Kidney (tissue), 14 donors: ENCODE results near the gene HS3ST6. TPM values are rescaled to one million over a fixed set of nuclear protein-coding genes. Genes with fewer than 3 reads are reported as not detected.

ENCODE experiments used
- DNase-seq, 5 donors: peaks; one replicate each; pipeline ENCODE4 v3.0.0-alpha.2; 2013 to 2020
- FAIRE-seq: peaks from 2 replicates; lab custom pipeline; 2012; peaks lifted over from hg19 to GRCh38; lab: Jason Lieb, UNC
- H3K27ac ChIP-seq, 2 donors: one replicate each; pipeline ENCODE4 v1.7.0; 2013; ENCODE audit warnings: low read depth in 2 of 2, low read length in 2 of 2, inconsistent platforms in 1 of 2
- H3K27me3 ChIP-seq: one replicate; pipeline ENCODE4 v1.7.1; 2013; ENCODE audit warnings: low read length, inconsistent platforms; ENCODE audit not compliant: control insufficient read depth, insufficient read depth
- H3K36me3 ChIP-seq, 3 donors: one replicate each; pipeline versions ENCODE4 v1.7.0 to v1.7.1; 2013; ENCODE audit warnings: low read length in 3 of 3, control low read depth in 1 of 3, inconsistent platforms in 1 of 3; ENCODE audit not compliant: insufficient read depth in 3 of 3, control insufficient read depth in 2 of 3
- H3K4me1 ChIP-seq, 3 donors: one replicate each; pipeline versions ENCODE4 v1.7.0 to v1.7.1; 2013; ENCODE audit warnings: low read length in 3 of 3, inconsistent platforms in 1 of 3, low read depth in 1 of 3; ENCODE audit not compliant: control insufficient read depth in 2 of 3, insufficient read depth in 2 of 3
- H3K4me3 ChIP-seq, 3 donors: one replicate each; pipeline versions ENCODE4 v1.7.0 to v1.8.1; 2013; ENCODE audit warnings: low read length in 3 of 3, control low read depth in 1 of 3, inconsistent platforms in 1 of 3
- H3K9ac ChIP-seq, 3 donors: one replicate each; pipeline versions ENCODE4 v1.7.0 to v1.7.1; 2013; ENCODE audit warnings: low read length in 3 of 3, control low read depth in 1 of 3, inconsistent platforms in 1 of 3
- H3K9me3 ChIP-seq, 3 donors: one replicate each; pipeline versions ENCODE4 v1.7.0 to v1.7.1; 2013; ENCODE audit warnings: low read length in 3 of 3, control low read depth in 1 of 3, inconsistent platforms in 1 of 3; ENCODE audit not compliant: control insufficient read depth in 2 of 3, insufficient read depth in 1 of 3
- intact Hi-C: fragments of 100-400 bp; cut with DNase I; formaldehyde crosslinking; loops from one replicate; pipeline ENCODE4 v1.11.1; 2022
- polyA plus RNA-seq: library from polyadenylated mRNA; stranded (reverse); fragments of 350-450 nt; fragmentation: Illumina TruSeq; extraction: RNeasy Lipid Tissue Mini Kit (QIAGEN cat#74804); gene quantifications from one replicate; pipeline ENCODE4 v1.2.3, GENCODE V29; 2014; ENCODE audit warnings: low read depth, low replicate concordance; ENCODE audit not compliant: insufficient read depth
- total RNA-seq: library from RNA; stranded (reverse); fragmentation: NEBNext Ultra II Directional; extraction: Animal tissue kit (Norgen Biotek cat#: 25700); gene quantifications from one replicate; pipeline ENCODE4 v1.2.1, GENCODE V29; 2021
- TF ChIP-seq, protein P1 (sequence below): IDR thresholded peaks from 3 replicates; pipeline ENCODE4 v1.5.1; 2012; ENCODE audit warnings: mild to moderate bottlenecking, moderate library complexity, borderline replicate concordance; ENCODE audit not compliant: insufficient read depth; ENCODE audit errors: extremely low read depth
- donor health status: control.
- donor health status: control.
- donor health status: control.
- donor health status: control.
- donor health status: control.
- donor health status: DM: yes; HTN: yes; CAD: no.
- donor health status: Normal renal cell carcinoma (clear cell type).

HS3ST6 gene
- total and polyA plus RNA-seq, 2 donors from 2014 or later: 0.19 to 0.73 TPM

DNA sequence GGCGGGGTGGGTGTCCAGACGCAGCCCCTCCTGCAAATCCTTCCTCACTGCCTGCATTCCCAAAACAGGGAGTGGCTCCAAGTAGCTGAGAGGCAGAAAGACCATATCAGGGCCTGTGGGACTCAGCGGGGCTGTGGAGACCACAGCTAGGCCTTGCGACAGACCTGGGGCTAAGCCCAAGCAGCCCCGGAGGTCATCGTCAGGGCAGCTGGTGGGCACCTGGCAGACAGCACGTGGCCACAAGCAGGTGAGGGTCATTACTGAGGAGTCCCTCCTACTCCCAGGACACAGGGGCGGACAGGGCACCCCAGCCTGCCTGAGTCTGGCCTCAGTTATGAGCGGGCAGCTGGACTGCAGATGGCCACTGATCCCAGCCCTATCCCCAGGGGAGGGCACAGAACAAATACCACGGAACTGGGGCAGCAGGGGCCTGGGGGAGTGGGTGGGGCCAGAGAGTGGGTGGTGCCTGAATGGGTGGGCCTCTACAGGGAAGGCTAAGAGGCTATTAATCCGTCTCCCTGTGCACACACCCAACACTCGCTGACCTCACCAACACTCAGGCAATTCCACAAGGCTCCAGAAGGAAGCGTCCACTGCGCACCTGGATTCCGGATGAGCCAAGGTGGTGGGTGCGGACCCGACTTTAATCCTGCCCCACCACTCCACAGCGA lies 8.5 kb downstream of the HS3ST6 start:
- Histone ChIP-seq H3K9ac (no peak overlapping the region), H3K9me3 (no peaks in the 10 kb centered on the region), H3K27me3 (no peaks in the 10 kb centered on the region), H3K36me3 (no peaks in the 10 kb centered on the region), H3K4me3 (no peak overlapping the region), H3K27ac (no peak overlapping the region), H3K4me1 (no peaks in the 10 kb centered on the region)
- peak in 1 of 5 donors; percentile 51 for DNase-seq
- FAIRE-seq: no peak
- TF ChIP-seq, protein P1, sequence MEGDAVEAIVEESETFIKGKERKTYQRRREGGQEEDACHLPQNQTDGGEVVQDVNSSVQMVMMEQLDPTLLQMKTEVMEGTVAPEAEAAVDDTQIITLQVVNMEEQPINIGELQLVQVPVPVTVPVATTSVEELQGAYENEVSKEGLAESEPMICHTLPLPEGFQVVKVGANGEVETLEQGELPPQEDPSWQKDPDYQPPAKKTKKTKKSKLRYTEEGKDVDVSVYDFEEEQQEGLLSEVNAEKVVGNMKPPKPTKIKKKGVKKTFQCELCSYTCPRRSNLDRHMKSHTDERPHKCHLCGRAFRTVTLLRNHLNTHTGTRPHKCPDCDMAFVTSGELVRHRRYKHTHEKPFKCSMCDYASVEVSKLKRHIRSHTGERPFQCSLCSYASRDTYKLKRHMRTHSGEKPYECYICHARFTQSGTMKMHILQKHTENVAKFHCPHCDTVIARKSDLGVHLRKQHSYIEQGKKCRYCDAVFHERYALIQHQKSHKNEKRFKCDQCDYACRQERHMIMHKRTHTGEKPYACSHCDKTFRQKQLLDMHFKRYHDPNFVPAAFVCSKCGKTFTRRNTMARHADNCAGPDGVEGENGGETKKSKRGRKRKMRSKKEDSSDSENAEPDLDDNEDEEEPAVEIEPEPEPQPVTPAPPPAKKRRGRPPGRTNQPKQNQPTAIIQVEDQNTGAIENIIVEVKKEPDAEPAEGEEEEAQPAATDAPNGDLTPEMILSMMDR: no peak
- intact Hi-C loops: no loop called here

- no peaks in the 10 kb centered on the region for H3K36me3 ChIP-seq
- DNase-seq (no peak), FAIRE-seq (no peak)
- H3K27me3 ChIP-seq: no peaks in the 10 kb centered on the region
- H3K9me3 ChIP-seq: no peaks in the 10 kb centered on the region
- H3K27ac ChIP-seq: no peak overlapping the region
- TF ChIP-seq, protein P1: no peak
- no peak overlapping the region for H3K9ac ChIP-seq
- intact Hi-C loops: no loop called here
- H3K4me3 ChIP-seq: no peak overlapping the region
- no peaks in the 10 kb centered on the region for H3K4me1 ChIP-seq
These were observed 9.2 kb downstream of the HS3ST6 start for GRCh38 chr16:1908983-1909382.

GRCh38 chr16:1908184-1908583 lies 10.0 kb downstream of the HS3ST6 start:
- H3K27ac ChIP-seq: no peak overlapping the region
- FAIRE-seq (no peak), DNase-seq (no peak)
- H3K9me3 ChIP-seq: no peaks in the 10 kb centered on the region
- no peak overlapping the region for H3K9ac ChIP-seq
- H3K4me3 ChIP-seq: no peak overlapping the region
- no peaks in the 10 kb centered on the region for H3K27me3 ChIP-seq
- TF ChIP-seq, protein P1: no peak
- intact Hi-C loops: no loop called here
- H3K36me3 ChIP-seq: no peaks in the 10 kb centered on the region
- no peaks in the 10 kb centered on the region for H3K4me1 ChIP-seq
